ENCODE data around the gene MTRF1L.

Gene MTRF1L

GRCh38 chr6:153002613-153003365 is at the start of gene MTRF1L:
MTRF1L (minus strand) TSS chr6:153002709; CDS start chr6:153002685, 24 bp downstream.
- H3K79me2 ChIP-seq (ENCODE audit: insufficient read depth, low read length), result peaks cover 47% of the 10 kb centered on the region

DNA sequence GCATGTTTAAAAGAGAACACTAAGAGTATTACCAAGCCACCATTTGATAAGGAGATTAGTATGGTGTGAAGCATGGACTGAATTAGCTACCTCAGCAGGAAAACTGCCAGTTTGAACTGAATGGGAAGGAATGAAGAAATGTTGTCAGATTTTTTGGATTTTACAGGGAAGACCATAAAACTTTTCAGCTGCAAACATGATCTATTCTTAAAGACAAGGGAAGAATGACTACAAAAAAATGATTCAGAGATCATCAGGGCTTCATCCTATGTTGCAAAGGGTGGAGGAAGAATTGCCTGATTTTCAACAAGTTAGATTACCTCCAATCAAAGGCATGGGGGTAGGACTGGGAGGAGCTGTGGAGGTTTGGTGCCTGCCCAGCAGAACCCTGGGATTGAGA is 49.3 kb upstream of the MTRF1L start:
- no peak overlapping the region for H3K27ac ChIP-seq (ENCODE audit: low read depth, low read length)
- H3F3A ChIP-seq (ENCODE audit: insufficient read depth), result no peaks in the 10 kb centered on the region
- H3K27me3 ChIP-seq (ENCODE audit: low read length), result no peaks in the 10 kb centered on the region
- no peak overlapping the region for H3K9ac ChIP-seq (ENCODE audit: low read length)
- no peak overlapping the region for H3K4me3 ChIP-seq (ENCODE audit: insufficient read depth, low read length, poor library complexity, severe bottlenecking)
- H3K4me2 ChIP-seq (ENCODE audit: low read depth, low read length, poor library complexity, severe bottlenecking), result no peak overlapping the region
- no peaks in the 10 kb centered on the region for H3K79me2 ChIP-seq (ENCODE audit: insufficient read depth, low read length)
- TF ChIP-seq CTCF (IDR thresholded peaks at IDR 0.05; ENCODE audit: insufficient read depth, low read length, poor library complexity, severe bottlenecking) (no peak), EZH2phosphoT487 (conservative IDR thresholded peaks at IDR 0.05; ENCODE audit: low read length) (no peak)
- no peaks in the 10 kb centered on the region for H3K36me3 ChIP-seq (ENCODE audit: low read length)
- H3K9me3 ChIP-seq (ENCODE audit: insufficient read depth, low read length), result no peaks in the 10 kb centered on the region
- no peaks in the 10 kb centered on the region for H3K9me2 ChIP-seq (replicated peaks; ENCODE audit: insufficient read depth, low read length)
- no peaks in the 10 kb centered on the region for H4K20me1 ChIP-seq (ENCODE audit: low read depth, low read length)
- H2AFZ ChIP-seq (ENCODE audit: low read depth, low read length, severe bottlenecking), result no peak overlapping the region

More at GRCh38 chr6:153002613-153003365, at the start of gene MTRF1L:
- peak within 1 kb of the TSS; percentile 97 for H3K4me2 ChIP-seq (ENCODE audit: low read depth, low read length, poor library complexity, severe bottlenecking)
- H3K9ac ChIP-seq (ENCODE audit: low read length), result peak within 1 kb of the TSS; percentile 77
- H2AFZ ChIP-seq (ENCODE audit: low read depth, low read length, severe bottlenecking), result peak within 1 kb of the TSS; percentile 72
- no peaks in the 10 kb centered on the region for H3K27me3 ChIP-seq (ENCODE audit: low read length)
- peaks cover 8% of the 10 kb centered on the region for H4K20me1 ChIP-seq (ENCODE audit: low read depth, low read length)
- H3K36me3 ChIP-seq (ENCODE audit: low read length), result peaks cover 13% of the 10 kb centered on the region
- H3K4me3 ChIP-seq (ENCODE audit: insufficient read depth, low read length, poor library complexity, severe bottlenecking), result peak within 1 kb of the TSS; percentile 67
- H3K27ac ChIP-seq (ENCODE audit: low read depth, low read length), result peak within 1 kb of the TSS; percentile 43
- H3F3A ChIP-seq (ENCODE audit: insufficient read depth), result peaks cover 30% of the 10 kb centered on the region
- TF ChIP-seq CTCF (IDR thresholded peaks at IDR 0.05; ENCODE audit: insufficient read depth, low read length, poor library complexity, severe bottlenecking) (no peak), EZH2phosphoT487 (conservative IDR thresholded peaks at IDR 0.05; ENCODE audit: low read length) (no peak)
- no peaks in the 10 kb centered on the region for H3K9me2 ChIP-seq (replicated peaks; ENCODE audit: insufficient read depth, low read length)
- H3K9me3 ChIP-seq (ENCODE audit: insufficient read depth, low read length), result no peaks in the 10 kb centered on the region

DNA sequence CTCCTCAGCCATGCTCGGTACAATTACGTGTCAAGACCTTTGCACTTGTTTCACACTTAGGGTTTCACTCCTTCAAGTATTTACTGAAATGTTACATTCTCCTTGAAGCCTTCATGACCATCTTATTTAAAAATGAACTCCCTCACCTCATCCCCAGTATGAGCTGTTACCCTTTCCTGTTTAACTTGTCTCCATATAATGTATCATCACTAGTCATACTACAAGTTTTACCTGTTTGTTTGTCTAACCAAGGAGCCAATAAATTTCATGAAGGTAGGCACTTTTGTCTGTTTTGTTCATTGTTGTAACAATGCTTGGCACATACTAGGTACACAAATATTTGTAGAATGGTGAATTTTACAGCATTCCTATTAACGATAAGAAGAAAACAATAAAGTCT is 46.1 kb upstream of the MTRF1L start:
- no peaks in the 10 kb centered on the region for H3F3A ChIP-seq (ENCODE audit: insufficient read depth)
- TF ChIP-seq CTCF (IDR thresholded peaks at IDR 0.05; ENCODE audit: insufficient read depth, low read length, poor library complexity, severe bottlenecking), result no peak
- TF ChIP-seq EZH2phosphoT487 (conservative IDR thresholded peaks at IDR 0.05; ENCODE audit: low read length), result no peak
- no peaks in the 10 kb centered on the region for H3K9me3 ChIP-seq (ENCODE audit: insufficient read depth, low read length)
- no peak overlapping the region for H2AFZ ChIP-seq (ENCODE audit: low read depth, low read length, severe bottlenecking)
- H3K4me2 ChIP-seq (ENCODE audit: low read depth, low read length, poor library complexity, severe bottlenecking), result no peak overlapping the region
- H3K27ac ChIP-seq (ENCODE audit: low read depth, low read length), result no peak overlapping the region
- H4K20me1 ChIP-seq (ENCODE audit: low read depth, low read length), result no peaks in the 10 kb centered on the region
- no peaks in the 10 kb centered on the region for H3K9me2 ChIP-seq (replicated peaks; ENCODE audit: insufficient read depth, low read length)
- no peaks in the 10 kb centered on the region for H3K36me3 ChIP-seq (ENCODE audit: low read length)
- H3K79me2 ChIP-seq (ENCODE audit: insufficient read depth, low read length), result no peaks in the 10 kb centered on the region
- H3K27me3 ChIP-seq (ENCODE audit: low read length), result no peaks in the 10 kb centered on the region
- no peak overlapping the region for H3K4me3 ChIP-seq (ENCODE audit: insufficient read depth, low read length, poor library complexity, severe bottlenecking)
- no peak overlapping the region for H3K9ac ChIP-seq (ENCODE audit: low read length)

Data from SU-DHL-6 (cell line).